Left ventricle myocardium inferior (tissue), 1 donor: ENCODE results near the gene SPTBN2. TPM values are rescaled to one million over a fixed set of nuclear protein-coding genes. Genes with fewer than 3 reads are reported as not detected.

Experiments
- DNase-seq: peaks from one replicate; pipeline ENCODE4 v3.0.0-alpha.2; 2020
- H3K27ac ChIP-seq: fragments of 200-600 bp; replicated peaks from 2 replicates; pipeline ENCODE4 v1.8.0; 2021
- H3K27me3 ChIP-seq: fragments of 200-600 bp; 2 replicates; pipeline ENCODE4 v1.8.0; 2021; ENCODE audit warnings: low read depth
- H3K36me3 ChIP-seq: fragments of 200-600 bp; 2 replicates; pipeline ENCODE4 v1.8.0; 2021
- H3K4me1 ChIP-seq: fragments of 200-600 bp; 2 replicates; pipeline ENCODE4 v1.8.0; 2021
- H3K4me3 ChIP-seq: fragments of 200-600 bp; 2 replicates; pipeline ENCODE4 v1.8.0; 2021; ENCODE audit warnings: mild to moderate bottlenecking, moderate library complexity
- H3K9me3 ChIP-seq: fragments of 200-600 bp; replicated peaks from 2 replicates; pipeline ENCODE4 v1.8.0; 2021
- CTCF ChIP-seq: fragments of 200-600 bp; IDR thresholded peaks from 2 replicates; pipeline ENCODE4 v1.8.0; 2021; ENCODE audit warnings: antibody characterized with exemption, mild to moderate bottlenecking, borderline replicate concordance
- intact Hi-C: fragments of 100-400 bp; cut with micrococcal nuclease; formaldehyde crosslinking; loops from one replicate; pipeline ENCODE4 v1.11.0; 2022
- total RNA-seq: library from RNA; stranded (reverse); fragmentation: NEBNext Ultra II Directional; extraction: Animal tissue kit (Norgen Biotek cat#: 25700); gene quantifications from one replicate; pipeline ENCODE4 v1.2.1, GENCODE V29; 2021
- donor health status: DM: no; HTN: yes; CAD: no; lungs with severe emphysema.

SPTBN2 gene
- total RNA-seq, 1 donor from 2014 or later = 0.77 TPM

- Histone ChIP-seq H3K4me1 (peaks cover 12% of the 10 kb centered on the region), H3K36me3 (no peaks in the 10 kb centered on the region), H3K27ac (no peak overlapping the region), H3K9me3 (no peaks in the 10 kb centered on the region), H3K4me3 (no peak overlapping the region), H3K27me3 (peaks cover 75% of the 10 kb centered on the region)
- TF ChIP-seq CTCF = no peak
- intact Hi-C loops = no loop called here
- no peak for DNase-seq
Measured at GRCh38 chr11:66723693-66724092, 5.3 kb downstream of the SPTBN2 start.

DNA sequence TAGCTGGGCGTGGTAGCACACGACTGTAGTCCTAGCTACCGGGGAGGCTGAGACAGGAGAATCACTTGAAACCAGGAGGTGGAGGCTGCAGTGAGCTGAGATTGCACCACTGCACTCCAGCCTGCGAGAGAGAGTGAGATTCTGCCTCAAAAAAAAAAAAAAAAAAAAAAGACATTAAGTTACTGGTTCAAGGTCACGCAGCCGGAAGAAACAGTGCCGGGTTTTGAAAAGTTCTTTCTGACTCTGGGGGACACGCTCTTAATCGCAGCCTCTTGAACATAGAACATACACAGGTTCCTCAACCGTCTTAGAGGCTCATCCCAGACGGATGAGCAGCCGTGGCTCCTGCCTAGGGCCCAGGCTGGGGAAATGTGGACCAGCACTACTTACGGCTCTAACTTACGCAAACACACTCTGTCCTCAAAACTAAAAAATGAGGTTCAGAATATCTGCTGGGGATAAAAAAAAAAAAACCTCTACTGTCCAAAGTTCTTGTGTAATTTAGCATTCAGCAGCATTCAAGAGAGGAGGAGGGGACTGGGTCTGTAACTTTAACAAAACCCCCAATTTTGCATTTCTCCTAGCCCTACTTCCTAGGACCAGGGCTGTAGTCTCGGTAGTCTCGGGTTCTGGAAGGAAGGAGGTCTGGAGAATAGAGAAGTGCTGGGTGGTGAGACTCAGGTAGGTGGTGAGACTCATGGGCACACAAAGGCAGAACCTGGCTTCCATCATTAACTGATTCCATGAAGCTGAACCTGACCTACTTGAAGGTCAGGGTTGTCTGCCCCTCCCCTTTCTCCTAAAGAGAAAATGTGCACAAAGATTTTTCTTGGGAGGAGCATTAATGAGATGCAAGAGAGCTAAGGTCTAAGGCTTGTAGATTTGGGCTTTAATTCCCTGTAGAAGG lies 6.0 kb downstream of the SPTBN2 start:
- no peak overlapping the region for H3K27ac ChIP-seq
- H3K4me1 ChIP-seq = peaks cover 8% of the 10 kb centered on the region
- no peaks in the 10 kb centered on the region for H3K9me3 ChIP-seq
- no peaks in the 10 kb centered on the region for H3K36me3 ChIP-seq
- TF ChIP-seq CTCF = no peak
- H3K4me3 ChIP-seq = no peak overlapping the region
- intact Hi-C loops = no loop called here
- DNase-seq = no peak
- peaks cover 78% of the 10 kb centered on the region for H3K27me3 ChIP-seq

GRCh38 chr11:66721939-66722338 lies 7.1 kb downstream of the SPTBN2 start:
- Histone ChIP-seq H3K4me3 (no peak overlapping the region), H3K27me3 (peaks cover 71% of the 10 kb centered on the region)

DNA sequence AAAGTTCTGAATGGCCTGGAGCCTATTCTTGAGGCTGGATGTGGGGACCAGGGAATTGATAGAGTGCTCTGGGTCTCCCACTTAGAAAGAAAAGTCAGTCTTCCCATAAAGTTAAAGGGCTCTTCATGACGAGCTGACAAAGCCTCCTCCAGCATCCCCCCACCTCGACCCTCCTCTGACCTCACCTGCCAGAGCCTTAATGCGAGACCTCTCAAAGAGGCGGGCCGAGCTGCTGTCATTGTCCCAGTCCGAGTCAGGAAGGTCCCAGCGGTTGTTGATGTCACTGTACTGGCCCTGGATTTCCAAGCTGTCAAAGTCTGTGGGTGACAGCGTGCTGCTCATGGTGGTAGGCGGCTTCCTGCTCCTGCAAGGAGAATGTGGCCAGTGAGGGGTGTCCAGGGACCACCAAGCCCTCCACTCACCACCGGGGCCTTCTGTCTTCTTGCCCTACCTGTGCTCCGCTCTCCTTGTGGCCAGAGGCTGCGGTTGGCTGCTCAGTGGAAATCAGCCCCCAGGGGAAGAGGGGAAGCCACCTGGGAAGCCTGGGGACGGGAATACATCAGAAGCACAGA lies 8.0 kb downstream of the SPTBN2 start:
- intact Hi-C loops = no loop called here
- no peaks in the 10 kb centered on the region for H3K4me1 ChIP-seq
- no peak for TF ChIP-seq CTCF

More at GRCh38 chr11:66721939-66722338, 7.1 kb downstream of the SPTBN2 start:
- intact Hi-C loops = no loop called here
- Histone ChIP-seq H3K4me1 (peaks cover 2% of the 10 kb centered on the region), H3K36me3 (no peaks in the 10 kb centered on the region), H3K9me3 (no peaks in the 10 kb centered on the region), H3K27ac (no peak overlapping the region)
- TF ChIP-seq CTCF = no peak
- no peak for DNase-seq

DNA sequence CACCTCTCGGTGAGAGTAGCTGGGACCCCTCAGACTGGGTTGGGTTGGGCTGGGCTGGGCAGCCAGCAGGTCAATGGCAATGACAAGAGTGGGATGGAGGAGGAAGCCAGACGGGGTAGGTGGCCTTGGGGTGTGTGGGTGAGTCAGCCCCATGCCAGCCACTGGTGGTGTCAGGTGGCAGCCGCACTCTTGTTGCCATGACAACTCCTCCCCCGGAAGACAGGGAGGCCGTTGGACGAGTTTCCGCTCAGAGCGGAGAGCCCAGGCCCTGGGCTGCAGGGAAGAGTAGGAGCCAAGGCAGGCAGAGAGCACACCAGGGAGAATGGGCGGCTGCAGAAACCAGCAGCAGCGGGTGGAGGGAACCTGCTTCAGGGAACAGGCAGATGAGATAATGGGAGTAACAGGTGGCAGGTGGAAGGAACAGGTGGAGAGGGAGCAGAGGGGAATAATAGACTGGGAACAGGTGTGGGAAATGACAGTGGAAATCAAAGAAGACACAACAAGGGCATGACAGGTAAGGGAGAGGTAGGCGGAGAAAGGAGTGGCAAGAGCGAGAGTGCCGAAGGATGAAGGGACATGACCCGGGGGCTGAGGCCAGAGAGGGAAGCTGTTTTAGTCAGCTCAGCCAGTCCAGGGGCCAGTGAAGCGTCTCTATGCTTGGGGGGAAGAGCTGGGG lies 8.7 kb downstream of the SPTBN2 start:
- intact Hi-C loops = no loop called here
- no peak for DNase-seq
- Histone ChIP-seq H3K4me1 (no peaks in the 10 kb centered on the region), H3K4me3 (no peak overlapping the region), H3K36me3 (no peaks in the 10 kb centered on the region), H3K27me3 (peaks cover 59% of the 10 kb centered on the region), H3K27ac (no peak overlapping the region), H3K9me3 (no peaks in the 10 kb centered on the region)
- TF ChIP-seq CTCF = no peak

More for the DNA sequence above, 8.0 kb downstream of the SPTBN2 start:
- DNase-seq = no peak
- H3K4me3 ChIP-seq = no peak overlapping the region
- H3K9me3 ChIP-seq = no peaks in the 10 kb centered on the region
- no peaks in the 10 kb centered on the region for H3K36me3 ChIP-seq
- no peak overlapping the region for H3K27ac ChIP-seq
- peaks cover 61% of the 10 kb centered on the region for H3K27me3 ChIP-seq
